ENCODE data around the gene SOX10. TPM values are rescaled to one million over a fixed set of nuclear protein-coding genes. Genes with fewer than 3 reads are reported as not detected.
"Not testable (repeated sequence)": the region's sequence is repeated elsewhere in the genome, so short reads cannot be mapped to it uniquely, and the experiment has no call there.

Gene SOX10
- polyA plus RNA-seq, 1 donor from 2014 or later, result not detected

DNA sequence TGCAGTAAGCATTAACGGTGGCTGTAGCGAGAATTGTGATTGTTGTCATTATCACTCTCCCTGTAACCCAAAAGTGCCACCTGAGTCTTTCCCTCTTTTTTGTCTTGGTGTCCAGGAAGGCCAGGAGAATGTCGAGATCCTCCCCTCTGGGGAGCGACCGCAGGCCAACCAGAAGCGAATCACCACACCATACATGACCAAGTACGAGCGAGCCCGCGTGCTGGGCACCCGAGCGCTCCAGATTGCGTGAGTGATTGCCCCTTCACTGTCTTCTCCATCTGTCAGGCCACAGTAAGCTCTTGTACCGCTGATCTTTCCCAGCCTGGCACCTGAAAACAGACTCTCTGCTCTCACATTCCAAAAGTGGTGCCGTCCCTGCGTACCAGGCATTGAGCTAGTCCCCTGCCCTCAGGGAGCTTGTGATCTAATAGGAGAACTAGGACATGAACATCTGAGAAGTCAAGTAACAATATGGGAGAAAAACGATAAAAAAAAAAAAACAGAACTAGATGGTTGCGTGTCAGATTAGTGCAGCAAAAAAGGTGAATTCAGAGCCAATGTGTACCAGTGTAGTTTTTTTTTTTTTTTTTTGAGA lies 25.0 kb downstream of the SOX10 start:
- Histone ChIP-seq H3K4me2 (ENCODE audit: low read length) (no peak overlapping the region), H3K79me2 (replicated peaks; ENCODE audit: insufficient read depth, low read length) (peaks cover 8% of the 10 kb centered on the region), H3K36me3 (ENCODE audit: insufficient read depth, low read length) (peaks cover 10% of the 10 kb centered on the region), H4K20me1 (ENCODE audit: insufficient read depth) (no peaks in the 10 kb centered on the region), H3F3A (ENCODE audit: insufficient read depth, low read length, poor library complexity, severe bottlenecking) (no peaks in the 10 kb centered on the region), H3K9ac (ENCODE audit: low read length) (no peak overlapping the region), H3K27me3 (ENCODE audit: insufficient read depth, low read depth, low read length) (no peaks in the 10 kb centered on the region), H3K9me2 (ENCODE audit: insufficient read depth, low read length) (no peaks in the 10 kb centered on the region), H3K9me3 (ENCODE audit: low read length) (no peaks in the 10 kb centered on the region), H3K4me3 (ENCODE audit: low read length) (no peak overlapping the region), H2AFZ (ENCODE audit: low read depth, low read length) (no peak overlapping the region), H3K27ac (ENCODE audit: low read length) (no peak overlapping the region)
- TF ChIP-seq POLR2AphosphoS5 (IDR thresholded peaks at IDR 0.05), result no peak
- TF ChIP-seq, protein P1, sequence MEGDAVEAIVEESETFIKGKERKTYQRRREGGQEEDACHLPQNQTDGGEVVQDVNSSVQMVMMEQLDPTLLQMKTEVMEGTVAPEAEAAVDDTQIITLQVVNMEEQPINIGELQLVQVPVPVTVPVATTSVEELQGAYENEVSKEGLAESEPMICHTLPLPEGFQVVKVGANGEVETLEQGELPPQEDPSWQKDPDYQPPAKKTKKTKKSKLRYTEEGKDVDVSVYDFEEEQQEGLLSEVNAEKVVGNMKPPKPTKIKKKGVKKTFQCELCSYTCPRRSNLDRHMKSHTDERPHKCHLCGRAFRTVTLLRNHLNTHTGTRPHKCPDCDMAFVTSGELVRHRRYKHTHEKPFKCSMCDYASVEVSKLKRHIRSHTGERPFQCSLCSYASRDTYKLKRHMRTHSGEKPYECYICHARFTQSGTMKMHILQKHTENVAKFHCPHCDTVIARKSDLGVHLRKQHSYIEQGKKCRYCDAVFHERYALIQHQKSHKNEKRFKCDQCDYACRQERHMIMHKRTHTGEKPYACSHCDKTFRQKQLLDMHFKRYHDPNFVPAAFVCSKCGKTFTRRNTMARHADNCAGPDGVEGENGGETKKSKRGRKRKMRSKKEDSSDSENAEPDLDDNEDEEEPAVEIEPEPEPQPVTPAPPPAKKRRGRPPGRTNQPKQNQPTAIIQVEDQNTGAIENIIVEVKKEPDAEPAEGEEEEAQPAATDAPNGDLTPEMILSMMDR (IDR thresholded peaks at IDR 0.05; ENCODE audit: poor library complexity, severe bottlenecking), result no peak
- no peak for TF ChIP-seq EZH2 (IDR thresholded peaks at IDR 0.05; ENCODE audit: borderline replicate concordance, insufficient read depth, low read length, poor library complexity, severe bottlenecking)
- TF ChIP-seq TAF1 (IDR thresholded peaks at IDR 0.05; ENCODE audit: low read depth), result no peak
- no peak for TF ChIP-seq MXI1 (conservative IDR thresholded peaks at IDR 0.05; ENCODE audit: poor library complexity, severe bottlenecking)
- TF ChIP-seq RAD21 (conservative IDR thresholded peaks at IDR 0.05), result no peak
- TF ChIP-seq SMC3 (conservative IDR thresholded peaks at IDR 0.05; ENCODE audit: poor library complexity), result no peak
- no peak for TF ChIP-seq EP300 (conservative IDR thresholded peaks at IDR 0.05; ENCODE audit: poor library complexity, severe bottlenecking)
- TF ChIP-seq, protein P2, sequence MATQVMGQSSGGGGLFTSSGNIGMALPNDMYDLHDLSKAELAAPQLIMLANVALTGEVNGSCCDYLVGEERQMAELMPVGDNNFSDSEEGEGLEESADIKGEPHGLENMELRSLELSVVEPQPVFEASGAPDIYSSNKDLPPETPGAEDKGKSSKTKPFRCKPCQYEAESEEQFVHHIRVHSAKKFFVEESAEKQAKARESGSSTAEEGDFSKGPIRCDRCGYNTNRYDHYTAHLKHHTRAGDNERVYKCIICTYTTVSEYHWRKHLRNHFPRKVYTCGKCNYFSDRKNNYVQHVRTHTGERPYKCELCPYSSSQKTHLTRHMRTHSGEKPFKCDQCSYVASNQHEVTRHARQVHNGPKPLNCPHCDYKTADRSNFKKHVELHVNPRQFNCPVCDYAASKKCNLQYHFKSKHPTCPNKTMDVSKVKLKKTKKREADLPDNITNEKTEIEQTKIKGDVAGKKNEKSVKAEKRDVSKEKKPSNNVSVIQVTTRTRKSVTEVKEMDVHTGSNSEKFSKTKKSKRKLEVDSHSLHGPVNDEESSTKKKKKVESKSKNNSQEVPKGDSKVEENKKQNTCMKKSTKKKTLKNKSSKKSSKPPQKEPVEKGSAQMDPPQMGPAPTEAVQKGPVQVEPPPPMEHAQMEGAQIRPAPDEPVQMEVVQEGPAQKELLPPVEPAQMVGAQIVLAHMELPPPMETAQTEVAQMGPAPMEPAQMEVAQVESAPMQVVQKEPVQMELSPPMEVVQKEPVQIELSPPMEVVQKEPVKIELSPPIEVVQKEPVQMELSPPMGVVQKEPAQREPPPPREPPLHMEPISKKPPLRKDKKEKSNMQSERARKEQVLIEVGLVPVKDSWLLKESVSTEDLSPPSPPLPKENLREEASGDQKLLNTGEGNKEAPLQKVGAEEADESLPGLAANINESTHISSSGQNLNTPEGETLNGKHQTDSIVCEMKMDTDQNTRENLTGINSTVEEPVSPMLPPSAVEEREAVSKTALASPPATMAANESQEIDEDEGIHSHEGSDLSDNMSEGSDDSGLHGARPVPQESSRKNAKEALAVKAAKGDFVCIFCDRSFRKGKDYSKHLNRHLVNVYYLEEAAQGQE (IDR thresholded peaks at IDR 0.05; ENCODE audit: borderline replicate concordance), result no peak

DNA sequence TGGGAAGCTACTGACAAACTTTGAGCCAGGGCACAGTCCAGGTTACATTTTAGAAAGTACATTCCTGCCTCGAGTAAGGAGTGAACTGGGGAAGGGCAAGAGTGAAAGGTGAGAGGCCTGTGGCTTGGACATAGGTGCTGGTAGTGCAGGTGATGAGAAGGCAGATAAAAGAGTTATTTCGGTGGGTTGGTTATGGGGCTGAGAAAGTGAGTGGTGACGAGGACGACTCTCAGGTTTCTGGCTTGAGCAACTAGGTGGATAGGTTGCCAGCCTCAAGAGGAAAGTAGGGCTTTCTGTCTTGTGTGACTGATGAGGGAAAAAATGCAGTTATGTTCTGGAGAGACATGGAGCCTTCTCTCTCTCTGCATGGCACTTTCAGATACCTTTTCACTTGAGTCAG lies 27.1 kb downstream of the SOX10 start:
- peaks cover 16% of the 10 kb centered on the region for H3K79me2 ChIP-seq (replicated peaks; ENCODE audit: insufficient read depth, low read length)
- TF ChIP-seq MXI1 (conservative IDR thresholded peaks at IDR 0.05; ENCODE audit: poor library complexity, severe bottlenecking) (no peak), SMC3 (conservative IDR thresholded peaks at IDR 0.05; ENCODE audit: poor library complexity) (no peak), POLR2AphosphoS5 (IDR thresholded peaks at IDR 0.05) (no peak), RAD21 (conservative IDR thresholded peaks at IDR 0.05) (no peak), EZH2 (IDR thresholded peaks at IDR 0.05; ENCODE audit: borderline replicate concordance, insufficient read depth, low read length, poor library complexity, severe bottlenecking) (no peak), EP300 (conservative IDR thresholded peaks at IDR 0.05; ENCODE audit: poor library complexity, severe bottlenecking) (no peak), TAF1 (IDR thresholded peaks at IDR 0.05; ENCODE audit: low read depth) (no peak)
- TF ChIP-seq, protein P2 (IDR thresholded peaks at IDR 0.05; ENCODE audit: borderline replicate concordance), result no peak
- TF ChIP-seq, protein P1 (IDR thresholded peaks at IDR 0.05; ENCODE audit: poor library complexity, severe bottlenecking), result no peak
- H3K4me3 ChIP-seq (ENCODE audit: low read length), result no peak overlapping the region
- no peak overlapping the region for H3K4me2 ChIP-seq (ENCODE audit: low read length)
- H3K9me3 ChIP-seq (ENCODE audit: low read length), result no peaks in the 10 kb centered on the region
- no peaks in the 10 kb centered on the region for H3K27me3 ChIP-seq (ENCODE audit: insufficient read depth, low read depth, low read length)
- no peak overlapping the region for H3K9ac ChIP-seq (ENCODE audit: low read length)
- no peak overlapping the region for H2AFZ ChIP-seq (ENCODE audit: low read depth, low read length)
- no peaks in the 10 kb centered on the region for H3K9me2 ChIP-seq (ENCODE audit: insufficient read depth, low read length)
- no peaks in the 10 kb centered on the region for H3F3A ChIP-seq (ENCODE audit: insufficient read depth, low read length, poor library complexity, severe bottlenecking)
- H3K27ac ChIP-seq (ENCODE audit: low read length), result no peak overlapping the region
- peaks cover 10% of the 10 kb centered on the region for H3K36me3 ChIP-seq (ENCODE audit: insufficient read depth, low read length)
- no peaks in the 10 kb centered on the region for H4K20me1 ChIP-seq (ENCODE audit: insufficient read depth)

DNA sequence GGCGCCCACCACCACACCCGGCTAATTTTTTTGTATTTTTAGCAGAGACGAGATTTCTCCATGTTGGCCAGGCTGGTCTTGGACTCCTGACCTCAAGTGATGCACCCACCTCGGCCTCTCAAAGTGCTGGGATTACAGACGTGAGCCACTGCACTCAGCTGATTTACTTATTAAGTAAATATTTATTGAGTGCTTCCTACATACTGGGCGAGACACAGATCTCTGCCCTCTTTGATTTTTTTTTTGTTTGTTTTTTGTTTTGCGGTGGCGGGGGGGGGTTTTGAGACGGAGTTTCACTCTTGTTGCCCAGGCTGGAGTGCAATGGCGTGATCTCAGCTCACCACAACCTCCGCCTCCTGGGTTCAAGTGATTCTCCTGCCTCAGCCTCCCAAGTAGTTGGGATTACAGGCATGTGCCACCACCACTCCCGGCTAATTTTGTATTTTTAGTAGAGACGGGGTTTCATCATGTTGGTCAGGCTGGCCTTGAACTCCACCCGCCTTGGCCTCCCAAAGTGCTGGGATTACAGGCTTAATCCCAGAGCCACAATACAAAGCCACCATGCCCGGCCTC lies 28.4 kb downstream of the SOX10 start:
- H4K20me1 ChIP-seq (ENCODE audit: insufficient read depth); H3K4me3 ChIP-seq (ENCODE audit: low read length); H2AFZ ChIP-seq (ENCODE audit: low read depth, low read length); H3F3A ChIP-seq (ENCODE audit: insufficient read depth, low read length, poor library complexity, severe bottlenecking); H3K27ac ChIP-seq (ENCODE audit: low read length); H3K36me3 ChIP-seq (ENCODE audit: insufficient read depth, low read length); H3K9me3 ChIP-seq (ENCODE audit: low read length); H3K27me3 ChIP-seq (ENCODE audit: insufficient read depth, low read depth, low read length); H3K4me2 ChIP-seq (ENCODE audit: low read length); H3K9me2 ChIP-seq (ENCODE audit: insufficient read depth, low read length); H3K9ac ChIP-seq (ENCODE audit: low read length): not testable (repeated sequence)
- H3K79me2 ChIP-seq (replicated peaks; ENCODE audit: insufficient read depth, low read length), result peaks cover 16% of the 10 kb centered on the region

All from neural cell (in vitro differentiated cells).